Measurements from ENCODE around the gene ERBIN. TPM values are rescaled to one million over a fixed set of nuclear protein-coding genes. Genes with fewer than 3 reads are reported as not detected.

ERBIN gene
- total and polyA plus RNA-seq, 9 of the 15 experiments (the other 6 are each of a cell fraction or from before 2014, with no cell fraction given), result 11.9 to 72.8 (median 41.7) TPM

DNA sequence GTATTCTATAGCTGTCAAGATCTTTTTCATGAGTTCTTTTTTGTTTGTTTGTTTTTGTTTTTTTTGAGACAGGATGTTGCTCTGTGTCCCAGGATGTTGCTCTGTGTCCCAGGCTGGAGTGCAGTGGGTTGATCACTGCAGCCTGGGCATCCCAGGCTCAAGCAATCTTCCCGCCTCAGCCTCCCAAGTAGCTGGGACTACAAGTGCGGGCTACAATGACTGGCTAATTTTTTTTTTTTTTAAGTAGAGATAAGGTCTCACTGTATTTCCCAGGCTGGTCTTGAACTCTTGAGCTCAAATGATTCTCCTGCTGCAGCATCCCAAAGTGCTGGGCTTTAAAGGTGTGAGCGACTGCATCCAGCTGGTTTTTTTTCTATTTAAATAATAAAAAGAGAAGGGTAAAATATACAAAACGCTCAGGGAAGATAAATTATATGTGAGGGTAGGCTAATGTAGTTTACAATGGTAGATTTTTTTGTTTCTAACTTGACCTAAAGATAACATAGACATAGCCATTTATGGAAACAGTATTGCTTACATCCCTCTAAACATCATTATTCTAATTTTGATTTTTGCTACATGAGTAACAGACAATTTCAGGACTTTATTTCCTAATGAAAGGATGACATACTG is 21.9 kb downstream of the ERBIN start:
- FAIRE-seq (no peak), ATAC-seq (peak; percentile 69), DNase-seq (ENCODE audit: extremely low read depth in 1 of 4, low spot score in 3 of 4) (peak in 1 of 4 experiments; percentile 41)
- H3K79me2 ChIP-seq (ENCODE audit: control insufficient read depth, insufficient read depth, low read length), result peaks cover 98% of the 10 kb centered on the region
- CTCF ChIA-PET (ENCODE audit: low intra/inter-chr PET ratio), result no interaction called here
- in situ Hi-C loops (cut with MboI) (no loop called here), intact Hi-C loops (cut with micrococcal nuclease) (no loop called here)
- BruUV-seq (replicated peaks), result no TSS peak
- POLR2A ChIA-PET, result interaction anchor here (0.6 to 1.4 kb wide), 10 partner anchors 8 to 24 kb away, joined by 3 to 6 read pairs (median 3); no protein-coding TSS in a partner anchor
- H4K20me1 ChIP-seq (replicated peaks; ENCODE audit: control insufficient read depth, insufficient read depth, low read length), result no peaks in the 10 kb centered on the region
- peaks cover 18% of the 10 kb centered on the region; the same call in 2 of the 3 replicates for H3K36me3 ChIP-seq (ENCODE audit: control insufficient read depth, insufficient read depth, low read length)
- H3K9me1 ChIP-seq (ENCODE audit: control insufficient read depth, insufficient read depth, low read length), result no peaks in the 10 kb centered on the region
- no peak overlapping the region for H3K4me3 ChIP-seq
- H3K4me2 ChIP-seq (ENCODE audit: insufficient read depth, low read length), result no peak overlapping the region
- no peak overlapping the region for H2AFZ ChIP-seq (ENCODE audit: low read depth, low read length)
- 0 out of 3 replicates have a peak overlapping the region, but pooled peaks have one; percentile 9 for H3K27ac ChIP-seq (ENCODE audit: extremely low read depth, low read depth, low read length)
- WGBS (ENCODE audit: insufficient coverage, low coverage, missing lambda C conversion rate), result 44% methylated on average over 4 of the region's 4 CpGs
- H3K9ac ChIP-seq (ENCODE audit: insufficient read depth in 1 of 2, low read depth in 2 of 2, low read length in 2 of 2), result no peak overlapping the region
- no peaks in the 10 kb centered on the region for H3K27me3 ChIP-seq (ENCODE audit: control insufficient read depth in 2 of 2, insufficient read depth in 2 of 2, low read length in 2 of 2)
- H3K4me1 ChIP-seq (replicated peaks in 1 of 2; ENCODE audit: control insufficient read depth in 2 of 2, insufficient read depth in 2 of 2, low read length in 2 of 2), result peaks cover 0 to 3% of the 10 kb centered on the region in 2 experiments; a peak in 3 of 5 replicates
- H3K9me3 ChIP-seq (replicated peaks; ENCODE audit: control insufficient read depth, insufficient read depth, low read depth, low read length), result no peaks in the 10 kb centered on the region
- TF ChIP-seq KLF10 (CRISPR knock-in tag; IDR thresholded peaks at IDR 0.05) (no peak), HDAC3 (IDR thresholded peaks at IDR 0.05; ENCODE audit: borderline replicate concordance, partially characterized antibody) (no peak), ZNF316 (IDR thresholded peaks at IDR 0.05) (peak; percentile 61), ZBTB7A (IDR thresholded peaks at IDR 0.05; ENCODE audit: borderline replicate concordance, control insufficient read depth, low read depth, low read length) (no peak), XRCC4 (IDR thresholded peaks at IDR 0.05; ENCODE audit: extremely low read depth, insufficient read depth, insufficient read length) (no peak), STAT5A (IDR thresholded peaks at IDR 0.05; ENCODE audit: borderline replicate concordance, low read length) (no peak), ZMIZ1 (IDR thresholded peaks at IDR 0.05; ENCODE audit: low read depth in 2 of 2, low read length in 2 of 2) (no peak), SMARCC2 (IDR thresholded peaks at IDR 0.05; ENCODE audit: low read depth) (no peak), NFIC (IDR thresholded peaks at IDR 0.05) (no peak), C11orf30 (IDR thresholded peaks at IDR 0.05; ENCODE audit: low read depth) (peak; percentile 51; the same call in 1 of the 2 replicates), ZNF384 (IDR thresholded peaks at IDR 0.05; ENCODE audit: low read depth, low read length) (peak; percentile 87), MCM5 (IDR thresholded peaks at IDR 0.05; ENCODE audit: low read depth) (no peak), ZNF696 (CRISPR knock-in tag; conservative IDR thresholded peaks at IDR 0.05) (no peak), SMAD3 (CRISPR knock-in tag; conservative IDR thresholded peaks at IDR 0.05) (no peak), SMARCA4 (IDR thresholded peaks at IDR 0.05) (0 out of 2 replicates have a peak, but pooled peaks have one; percentile 19), HOMEZ (CRISPR knock-in tag; IDR thresholded peaks at IDR 0.05) (no peak), ZBTB1 (CRISPR knock-in tag; IDR thresholded peaks at IDR 0.05; ENCODE audit: borderline replicate concordance, low read depth) (no peak)
- TF ChIP-seq, protein P1, sequence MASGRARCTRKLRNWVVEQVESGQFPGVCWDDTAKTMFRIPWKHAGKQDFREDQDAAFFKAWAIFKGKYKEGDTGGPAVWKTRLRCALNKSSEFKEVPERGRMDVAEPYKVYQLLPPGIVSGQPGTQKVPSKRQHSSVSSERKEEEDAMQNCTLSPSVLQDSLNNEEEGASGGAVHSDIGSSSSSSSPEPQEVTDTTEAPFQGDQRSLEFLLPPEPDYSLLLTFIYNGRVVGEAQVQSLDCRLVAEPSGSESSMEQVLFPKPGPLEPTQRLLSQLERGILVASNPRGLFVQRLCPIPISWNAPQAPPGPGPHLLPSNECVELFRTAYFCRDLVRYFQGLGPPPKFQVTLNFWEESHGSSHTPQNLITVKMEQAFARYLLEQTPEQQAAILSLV (tag; IDR thresholded peaks at IDR 0.05), result no peak

Measured in K562 (cell line).